Omental fat pad (tissue), 4 donors: Measurements from ENCODE around the gene EPG5. TPM values are rescaled to one million over a fixed set of nuclear protein-coding genes. Genes with fewer than 3 reads are reported as not detected.

Experiments used
- ATAC-seq: fragments of 150-250 bp; one replicate; pipeline ENCODE4 v1.9.1; 2016; ENCODE audit warnings: mild to moderate bottlenecking, moderate library complexity; ENCODE audit not compliant: low FRiP score
- DNase-seq: peaks from one replicate; pipeline ENCODE4 v3.0.0-alpha.2; 2019; ENCODE audit warnings: low spot score
- CTCF ChIP-seq, 3 donors: fragments of 450-650 bp; IDR thresholded peaks; one replicate each; pipeline ENCODE4 v1.5.1; 2016 to 2017; ENCODE audit warnings: antibody characterized with exemption in 3 of 3, mild to moderate bottlenecking in 3 of 3, moderate library complexity in 2 of 3
- total RNA-seq, 4 donors: library from RNA; depleted of rRNA; stranded (reverse); fragments of >200 nt; gene quantifications; one replicate each; pipeline ENCODE4 v1.1.0, GENCODE V29; 2016

EPG5 gene
- total RNA-seq, 4 donors from 2014 or later, result 24.9 to 43.7 (median 26.2) TPM

- ATAC-seq (no peak), DNase-seq (no peak)
- TF ChIP-seq CTCF (IDR thresholded peaks at IDR 0.05), result no peak
Measured at GRCh38 chr18:45900623-45901022, 66.5 kb downstream of the EPG5 start.

DNA sequence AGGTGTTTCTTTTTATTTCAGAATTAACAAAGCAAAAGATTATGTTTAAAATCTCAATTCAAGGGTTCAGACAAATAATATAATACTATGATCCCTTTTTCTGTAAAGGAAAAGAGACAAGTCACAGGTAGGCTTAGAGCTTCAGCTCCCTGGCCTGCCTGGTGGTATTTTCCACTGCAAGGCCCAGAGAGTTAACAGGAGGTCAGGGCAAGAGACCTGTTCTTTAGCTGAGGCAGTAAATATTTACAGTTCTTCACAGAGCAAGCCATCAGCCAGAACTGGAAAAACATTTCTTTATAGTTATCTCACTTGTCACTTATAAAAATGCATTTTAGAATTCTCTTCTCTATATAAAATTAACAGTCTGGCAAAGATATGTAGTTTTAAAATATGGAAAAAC, 70.1 kb downstream of the EPG5 start:
- no peak for ATAC-seq
- TF ChIP-seq CTCF (IDR thresholded peaks at IDR 0.05), result no peak

DNA sequence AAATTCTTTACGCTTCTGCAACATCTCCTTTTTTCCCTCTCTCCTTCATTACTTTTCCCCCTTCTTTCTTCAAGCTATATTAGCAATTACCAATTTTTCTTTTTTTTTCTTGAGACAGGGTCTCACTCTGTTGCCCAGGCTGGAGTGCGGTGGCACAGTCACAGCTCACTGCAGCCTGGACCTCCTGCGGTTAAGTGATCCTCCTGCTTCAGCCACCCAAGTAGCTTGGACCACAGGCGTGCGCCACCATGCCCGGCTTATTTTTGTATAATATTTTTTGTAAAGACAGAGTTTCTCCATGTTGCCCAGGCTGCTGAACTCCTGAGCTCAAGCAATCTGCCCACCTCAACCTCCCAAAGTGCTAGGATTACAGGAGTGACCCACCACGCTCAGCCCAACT, 70.7 kb downstream of the EPG5 start:
- no peak for ATAC-seq
- TF ChIP-seq CTCF (IDR thresholded peaks at IDR 0.05), result no peak
- DNase-seq, result no peak

More for the DNA sequence above, 70.1 kb downstream of the EPG5 start:
- DNase-seq, result no peak

DNA sequence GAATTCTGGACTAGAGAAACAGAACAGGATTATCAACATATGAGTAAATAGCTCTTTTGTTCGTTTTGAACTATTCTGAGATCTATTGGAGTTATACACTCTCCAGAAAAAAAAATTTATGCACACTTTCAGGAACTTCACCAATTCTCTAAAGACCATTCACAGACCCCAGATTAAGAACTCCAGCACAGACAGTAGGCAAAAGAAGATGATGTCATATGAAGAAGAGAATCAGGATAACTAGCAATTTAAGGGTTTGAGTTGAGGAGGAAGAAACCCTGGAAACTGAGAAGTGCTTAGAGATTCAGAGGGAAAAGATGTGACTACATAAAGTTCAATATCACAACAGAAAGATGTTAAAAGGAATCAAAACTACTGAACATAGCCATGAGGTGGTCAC, 71.8 kb downstream of the EPG5 start:
- no peak for ATAC-seq
- no peak for TF ChIP-seq CTCF (IDR thresholded peaks at IDR 0.05)
- DNase-seq, result no peak

- TF ChIP-seq CTCF (IDR thresholded peaks at IDR 0.05), result no peak
- no peak for DNase-seq
- no peak for ATAC-seq
Measured at GRCh38 chr18:45894818-45895217, 72.3 kb downstream of the EPG5 start.

DNA sequence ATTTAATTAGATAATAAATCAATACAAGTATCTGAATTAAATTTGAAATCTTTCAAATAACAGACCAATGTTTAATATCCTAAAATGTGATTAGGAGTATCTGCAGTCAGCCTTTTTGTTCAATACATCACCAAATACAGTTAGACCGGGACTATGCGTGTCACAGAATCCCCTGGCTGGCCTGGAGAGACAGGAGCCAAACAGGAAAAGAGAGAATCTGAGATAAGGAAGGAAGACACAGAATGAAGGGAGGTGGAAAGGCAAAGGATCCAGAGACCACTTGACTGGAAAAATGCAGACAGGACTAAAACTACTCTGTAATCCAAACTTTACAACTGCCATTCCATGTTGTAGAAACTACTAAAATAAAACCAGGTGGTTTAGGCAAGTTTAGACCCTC, 75.3 kb downstream of the EPG5 start:
- DNase-seq (no peak), ATAC-seq (no peak)
- TF ChIP-seq CTCF (IDR thresholded peaks at IDR 0.05), result no peak

GRCh38 chr18:45890606-45891005, 76.5 kb downstream of the EPG5 start:
- DNase-seq (no peak), ATAC-seq (no peak)
- TF ChIP-seq CTCF (IDR thresholded peaks at IDR 0.05), result no peak
